Glomerular endothelial cell (primary cell): ENCODE results near the gene CYSLTR2. TPM values are rescaled to one million over a fixed set of nuclear protein-coding genes. Genes with fewer than 3 reads are reported as not detected.
A peak's percentile ranks its signal among the peaks of the same experiment; 100 is the strongest.

Experiments used
- DNase-seq: peaks from one replicate; pipeline ENCODE4 v3.0.0-alpha.2; 2011; ENCODE audit warnings: low read depth, low spot score; ENCODE audit errors: extremely low read depth
- total RNA-seq: library from RNA; depleted of rRNA; stranded (reverse); fragments of >200 nt; gene quantifications from 2 replicates; pipeline ENCODE4 v1.2.3, GENCODE V29; 2015

CYSLTR2 gene
- total RNA-seq, 1 donor from 2014 or later, result 0.18 TPM

DNA sequence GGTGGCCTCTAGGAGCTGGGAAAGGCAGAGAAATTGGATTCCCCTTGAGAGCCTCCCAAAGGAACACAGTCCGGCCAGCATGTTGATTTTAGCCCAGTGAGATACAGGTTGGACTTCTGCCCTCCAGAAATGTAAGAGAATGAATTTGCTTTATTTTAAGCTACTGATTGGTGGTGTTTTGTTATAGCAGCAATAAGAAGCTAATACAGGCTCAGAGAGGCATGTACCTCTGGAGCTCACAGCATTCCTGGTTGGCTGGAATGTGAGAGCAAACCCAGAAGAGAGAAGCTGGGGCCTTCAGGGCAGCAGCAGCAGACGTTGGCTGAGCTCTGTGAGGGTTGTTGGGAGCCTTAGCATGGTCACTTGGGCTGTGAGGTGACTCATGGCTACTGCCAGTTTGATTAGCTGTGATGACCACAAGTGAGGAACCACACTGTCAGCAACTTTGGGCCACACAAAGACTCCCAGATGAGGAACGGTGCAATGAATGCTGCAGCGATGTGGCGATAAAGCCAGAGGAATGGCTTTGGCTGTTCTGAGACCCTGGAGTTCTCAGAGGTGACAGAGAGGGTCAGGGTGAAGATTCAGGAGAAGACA is 80.1 kb downstream of the CYSLTR2 start:
- DNase-seq, result no peak

DNA sequence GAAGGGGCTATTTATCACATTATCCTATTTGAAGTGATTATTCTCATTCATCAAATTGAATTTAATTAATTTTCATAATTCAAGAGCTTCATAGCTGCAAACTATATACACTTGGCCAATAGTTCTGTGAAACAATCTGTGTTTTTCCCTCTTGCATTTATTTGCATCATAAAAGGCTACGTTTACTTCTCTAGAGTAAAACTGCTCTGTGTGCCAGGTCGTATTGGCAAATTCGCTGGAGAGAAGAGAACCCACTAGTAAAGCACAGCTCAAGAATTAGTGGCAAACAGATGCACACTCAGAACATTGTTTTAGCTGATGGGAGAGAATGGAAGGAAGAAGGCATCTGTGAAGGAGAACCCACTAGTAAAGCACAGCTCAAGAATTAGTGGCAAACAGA is 81.8 kb downstream of the CYSLTR2 start:
- no peak for DNase-seq

DNA sequence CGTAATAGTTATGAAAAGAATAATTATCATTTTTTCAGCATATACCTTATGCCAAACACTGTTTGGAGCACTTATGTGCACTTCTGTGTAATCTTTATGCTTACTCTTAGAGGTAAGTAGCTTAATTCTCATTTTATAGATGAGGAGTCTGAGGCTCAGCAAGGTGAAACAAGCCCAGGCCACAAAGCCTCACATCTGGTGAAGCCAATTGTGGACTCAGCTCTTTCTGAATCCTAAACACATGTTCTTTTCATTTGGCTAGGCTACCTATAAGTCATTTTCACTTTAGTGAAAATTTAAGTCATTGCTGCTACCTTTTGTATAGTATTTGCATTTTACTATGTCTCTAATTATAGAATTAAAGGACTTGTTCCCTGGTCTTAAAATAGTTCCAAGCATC is 84.0 kb downstream of the CYSLTR2 start:
- DNase-seq, result no peak

DNA sequence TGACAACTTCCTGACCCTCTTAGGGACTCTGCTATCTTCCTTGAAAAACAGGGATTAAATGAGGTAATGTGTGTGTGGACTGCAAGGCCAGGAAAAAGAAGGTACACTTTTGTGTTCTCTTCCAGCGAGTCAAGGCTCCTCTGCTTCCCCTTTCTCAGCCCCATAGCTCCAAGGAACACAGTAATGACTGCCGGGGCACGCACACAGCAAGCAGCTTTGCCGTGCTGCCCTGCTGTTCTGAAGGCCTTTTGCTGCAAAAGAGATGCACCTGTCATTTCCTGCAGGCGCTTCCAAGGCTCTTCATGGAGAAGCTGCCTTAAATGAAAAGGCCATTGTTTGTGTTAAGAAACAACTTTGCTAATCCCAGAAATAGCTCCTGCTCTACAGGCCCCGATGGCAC is 84.6 kb downstream of the CYSLTR2 start:
- no peak for DNase-seq

DNA sequence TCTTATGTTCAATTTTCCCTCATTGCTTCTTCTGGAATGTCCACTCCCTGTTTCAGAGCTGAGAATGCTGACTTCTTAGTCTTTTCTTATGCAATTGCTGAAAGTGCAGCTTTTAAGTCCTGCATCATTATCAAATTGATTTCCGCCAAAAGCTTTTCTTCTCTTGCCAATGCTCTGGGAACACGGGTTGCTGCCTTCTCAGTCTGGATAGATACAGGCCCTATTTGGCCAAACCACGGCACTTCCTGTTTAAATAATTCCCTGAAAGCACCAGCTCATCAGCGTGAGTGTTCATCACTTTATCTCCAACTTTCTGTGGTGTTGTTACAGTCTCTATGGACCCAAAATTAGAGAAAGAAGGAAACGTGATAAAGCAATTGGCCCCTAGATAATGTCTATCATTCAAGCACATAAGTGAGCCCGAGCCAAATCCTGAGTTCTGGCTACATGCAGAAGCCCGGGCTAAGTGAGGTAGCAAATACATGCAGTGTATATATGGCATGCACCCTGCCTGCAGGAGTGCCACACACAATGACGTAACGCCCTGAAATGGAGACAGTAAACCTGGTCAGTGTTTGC is 85.7 kb downstream of the CYSLTR2 start:
- DNase-seq, result no peak

DNA sequence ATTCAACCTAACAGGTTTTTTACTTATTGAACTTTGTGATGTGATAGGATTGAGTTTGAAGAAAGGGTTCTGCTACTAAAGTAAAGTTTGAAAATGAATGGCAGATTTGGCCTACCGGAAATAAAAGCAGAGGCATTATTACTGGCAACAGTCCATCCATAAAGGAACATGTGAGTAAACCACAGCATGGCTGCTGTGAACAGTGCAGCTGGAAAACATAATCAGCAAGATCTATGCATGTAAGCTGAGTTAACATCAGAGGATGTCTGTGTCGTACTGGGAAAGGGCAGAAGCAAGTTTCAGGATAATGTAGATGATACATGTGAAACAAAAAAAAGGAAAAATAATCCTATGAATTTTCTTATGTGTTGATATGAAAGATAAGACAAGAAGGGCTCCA is 87.6 kb downstream of the CYSLTR2 start:
- no peak for DNase-seq

DNA sequence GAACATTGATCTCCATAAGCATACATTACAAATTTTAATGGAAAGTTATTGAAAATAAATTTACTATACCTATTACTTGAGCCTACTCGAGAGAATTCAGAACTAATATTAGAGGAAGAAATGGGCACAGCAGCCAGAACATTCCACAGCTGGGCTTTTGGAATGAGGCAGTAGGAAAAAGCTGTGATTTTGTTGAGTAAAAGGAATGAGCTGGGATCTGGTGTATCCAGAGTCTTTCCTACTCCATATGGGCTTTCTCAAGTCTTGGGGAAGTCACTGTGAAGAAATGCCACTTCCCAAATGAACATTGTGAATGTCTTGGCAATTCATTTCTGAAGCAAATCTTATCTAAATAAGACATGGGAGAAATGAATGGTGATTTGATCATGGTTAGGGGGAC is 93.1 kb downstream of the CYSLTR2 start:
- DNase-seq, result no peak

DNA sequence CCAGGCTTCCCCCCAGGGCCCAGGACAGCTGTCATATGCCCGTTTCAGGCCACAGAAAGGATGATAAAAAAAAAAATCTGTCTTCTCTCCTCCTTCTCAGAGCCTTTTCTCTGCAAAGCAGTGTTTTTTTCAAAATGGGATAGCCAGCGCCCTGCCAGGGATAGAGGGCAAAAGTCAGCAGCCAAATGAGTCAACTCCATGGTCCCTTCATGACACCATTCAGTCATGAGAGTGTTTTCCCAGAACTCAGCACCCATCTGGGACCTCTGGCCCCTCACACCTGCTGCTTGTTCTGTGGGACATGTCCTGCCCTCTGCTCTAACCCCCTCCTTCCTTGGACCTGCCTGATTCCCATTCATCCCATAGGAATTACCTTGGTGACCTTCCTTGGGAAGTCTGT is 95.0 kb downstream of the CYSLTR2 start:
- DNase-seq, result no peak

DNA sequence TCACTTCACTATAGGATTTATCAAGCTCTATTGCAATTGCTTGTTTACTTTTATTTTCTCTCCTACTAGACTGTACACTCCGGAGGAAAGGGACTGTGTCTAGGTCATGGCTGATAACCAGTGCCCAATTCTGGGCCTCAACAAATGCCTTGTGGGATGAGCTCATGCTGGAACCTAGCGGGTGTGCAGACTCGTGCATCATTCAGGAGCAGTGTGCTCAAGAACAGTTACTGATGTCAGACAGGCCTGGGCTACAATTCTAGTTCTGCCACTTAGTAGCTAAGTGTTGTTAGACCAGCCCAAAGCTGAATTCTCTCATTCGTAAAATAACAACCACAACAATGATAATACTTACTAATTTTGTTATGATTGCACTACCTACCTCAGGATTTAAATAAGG is 95.4 kb downstream of the CYSLTR2 start:
- DNase-seq, result no peak

DNA sequence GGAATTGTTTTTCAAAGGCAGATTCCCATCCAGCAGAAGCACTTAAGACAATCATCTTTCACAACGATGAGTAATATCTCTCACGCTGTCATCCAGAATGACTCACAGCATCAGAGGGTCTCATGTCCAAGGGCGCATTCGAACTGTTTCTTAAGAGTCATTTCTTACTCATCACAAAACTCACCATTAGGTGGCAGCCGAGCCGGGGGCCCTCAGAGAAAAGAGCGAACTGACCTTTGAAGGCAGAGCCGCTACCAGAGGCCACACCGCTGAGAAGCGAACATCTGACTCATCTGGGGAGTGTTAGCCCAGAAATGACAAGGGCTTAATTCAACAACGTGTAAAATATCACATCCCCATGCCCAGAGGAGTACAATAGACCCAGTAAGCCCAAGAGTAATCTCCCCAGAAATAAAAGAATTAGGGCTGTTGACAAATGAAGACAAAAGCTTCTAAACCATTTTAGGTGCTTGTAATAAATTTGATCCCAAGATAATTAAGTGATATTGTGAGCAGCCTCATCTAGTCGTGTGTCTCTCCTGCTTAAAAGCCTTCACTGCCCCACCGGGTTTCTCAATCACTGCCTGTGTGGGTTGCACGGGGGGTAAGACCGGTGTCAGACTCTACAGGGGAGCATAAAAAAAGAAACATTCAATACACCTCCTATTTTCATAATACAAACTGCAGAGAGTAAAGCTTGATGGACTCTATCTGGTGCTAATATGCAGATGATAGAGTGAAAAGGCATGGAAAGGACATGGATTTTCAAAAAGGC is 96.2 kb downstream of the CYSLTR2 start:
- DNase-seq, result peak; percentile 50

DNA sequence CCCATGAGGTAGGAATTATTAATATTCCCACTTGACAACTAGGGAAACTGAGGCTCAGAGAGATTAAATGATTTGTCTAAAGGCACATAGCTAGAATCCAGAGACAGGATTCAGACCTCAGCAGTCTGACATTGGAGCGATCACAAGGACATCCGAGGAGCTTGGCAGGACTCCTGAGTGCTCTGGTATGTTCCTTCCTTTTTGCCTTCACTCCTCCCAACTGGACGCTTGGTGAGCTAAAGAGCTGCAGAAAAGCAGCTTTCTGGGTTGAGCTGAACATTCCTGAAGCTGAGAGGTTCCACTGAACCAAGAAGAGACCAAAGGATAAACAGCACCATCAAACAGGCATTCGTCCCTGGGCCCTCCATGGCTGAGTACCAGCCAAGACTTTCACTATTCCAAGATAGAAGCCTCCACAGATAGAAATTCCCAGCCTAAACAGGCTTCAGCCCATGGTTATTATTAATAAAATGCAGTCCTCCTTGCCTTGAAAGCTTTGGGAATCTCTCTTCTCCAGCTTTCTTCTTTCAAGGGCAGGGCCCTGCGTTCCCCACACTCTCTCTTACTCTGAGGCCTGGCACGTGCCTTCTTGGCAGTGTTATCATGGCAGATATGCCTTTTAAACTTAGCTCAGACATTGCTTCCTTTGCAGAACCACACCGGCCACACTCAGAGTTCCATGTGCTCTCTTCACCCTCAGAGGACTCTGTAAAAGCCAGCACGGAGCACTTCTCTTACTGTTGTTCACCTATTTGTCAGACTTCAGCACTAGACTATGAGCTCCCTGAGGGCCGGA is 97.1 kb downstream of the CYSLTR2 start:
- no peak for DNase-seq

DNA sequence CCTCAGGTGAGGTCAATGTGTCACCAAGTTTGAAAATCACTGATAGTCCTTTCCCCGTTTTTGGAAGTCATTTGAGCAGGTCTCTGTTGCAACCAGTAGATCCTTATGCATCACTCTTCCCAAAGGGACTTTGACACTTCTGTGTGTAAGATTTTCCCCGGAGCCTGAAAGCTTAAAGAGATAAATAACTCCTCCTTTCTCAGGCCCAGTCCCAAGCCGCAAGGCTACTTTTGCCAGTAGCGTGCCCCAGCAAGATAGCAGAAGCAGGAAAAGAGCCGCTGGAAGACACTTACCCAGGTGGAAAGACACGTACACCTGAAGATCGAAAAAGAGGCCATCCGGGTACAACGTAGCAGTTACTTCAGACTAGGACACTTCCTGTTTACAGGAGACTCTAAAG is 106.9 kb downstream of the CYSLTR2 start:
- DNase-seq, result no peak

Other genes starting within 250 kb of the CYSLTR2 start
- 10.2 and 18.7 TPM in 2 replicates for gene LPAR6, start 240.8 kb upstream of the CYSLTR2 start, total RNA-seq
- gene RCBTB2, start 120.8 kb upstream of the CYSLTR2 start, total RNA-seq, result 6.3 and 7.6 TPM in 2 replicates